ENCODE data around the gene COL3A1. TPM values are rescaled to one million over a fixed set of nuclear protein-coding genes. Genes with fewer than 3 reads are reported as not detected.
A peak's percentile ranks its signal among the peaks of the same experiment; 100 is the strongest.

The COL3A1 gene
- total and polyA plus RNA-seq, 2 of the 13 experiments (the other 11 are each of a cell fraction or from before 2014, with no cell fraction given): 0.04 TPM; not detected in 1

- no peak for TF ChIP-seq CENPX (CRISPR knock-in tag; IDR thresholded peaks at IDR 0.05)
- no peak for TF ChIP-seq NFIB (CRISPR knock-in tag; IDR thresholded peaks at IDR 0.05; ENCODE audit: borderline replicate concordance)
- TF ChIP-seq PAXIP1 (CRISPR knock-in tag; conservative IDR thresholded peaks at IDR 0.05): peak; percentile 94
- peak; percentile 58; the same call in 1 of the 2 replicates for TF ChIP-seq MED1 (CRISPR knock-in tag; IDR thresholded peaks at IDR 0.05)
- no peak for TF ChIP-seq ZNF124 (CRISPR knock-in tag; IDR thresholded peaks at IDR 0.05)
- TF ChIP-seq ZNF878 (CRISPR knock-in tag; IDR thresholded peaks at IDR 0.05): peak; percentile 12; the same call in 1 of the 2 replicates
- TF ChIP-seq CREBL2 (CRISPR knock-in tag; IDR thresholded peaks at IDR 0.05; ENCODE audit: borderline replicate concordance): no peak
- no peak for TF ChIP-seq MEIS1 (CRISPR knock-in tag; IDR thresholded peaks at IDR 0.05; ENCODE audit: borderline replicate concordance)
- TF ChIP-seq FOSL1 (CRISPR knock-in tag; IDR thresholded peaks at IDR 0.05; ENCODE audit: borderline replicate concordance): peak; percentile 39; the same call in 1 of the 2 replicates
- peak; percentile 61 for TF ChIP-seq MLX (CRISPR knock-in tag; IDR thresholded peaks at IDR 0.05)
- peak; percentile 61 for TF ChIP-seq ZFX (CRISPR knock-in tag; IDR thresholded peaks at IDR 0.05; ENCODE audit: low read depth)
- TF ChIP-seq ZNF639 (CRISPR knock-in tag; conservative IDR thresholded peaks at IDR 0.05): peak; percentile 19; the same call in 1 of the 2 replicates
- TF ChIP-seq HNRNPLL (IDR thresholded peaks at IDR 0.05; ENCODE audit: low read depth, low read length, poor library complexity, severe bottlenecking): no peak
- TF ChIP-seq ZNF34 (CRISPR knock-in tag; IDR thresholded peaks at IDR 0.05; ENCODE audit: borderline replicate concordance): no peak
- TF ChIP-seq SMC3 (IDR thresholded peaks at IDR 0.05; ENCODE audit: low read length): no peak
- TF ChIP-seq ZNF597 (CRISPR knock-in tag; IDR thresholded peaks at IDR 0.05): no peak
- no peak for TF ChIP-seq FLYWCH1 (CRISPR knock-in tag; IDR thresholded peaks at IDR 0.05)
- TF ChIP-seq BRCA1 (CRISPR knock-in tag; IDR thresholded peaks at IDR 0.05): no peak
- no peak; the same call in 1 of the 2 replicates for TF ChIP-seq ZNF800 (CRISPR knock-in tag; IDR thresholded peaks at IDR 0.05)
- peak; percentile 65 for TF ChIP-seq ZMYM4 (CRISPR knock-in tag; IDR thresholded peaks at IDR 0.05)
- TF ChIP-seq AHR (CRISPR knock-in tag; IDR thresholded peaks at IDR 0.05): no peak
- TF ChIP-seq ZNF850 (CRISPR knock-in tag; conservative IDR thresholded peaks at IDR 0.05): no peak
These were observed 76.1 kb downstream of the COL3A1 start (continued) for GRCh38 chr2:189050165-189050712.
